ENCODE results near the gene PELI2. TPM values are rescaled to one million over a fixed set of nuclear protein-coding genes. Genes with fewer than 3 reads are reported as not detected.
"Not testable (repeated sequence)": the region's sequence is repeated elsewhere in the genome, so short reads cannot be mapped to it uniquely, and the experiment has no call there.

The PELI2 gene
- total RNA-seq, 1 experiment from 2014 or later = 23.5 TPM

DNA sequence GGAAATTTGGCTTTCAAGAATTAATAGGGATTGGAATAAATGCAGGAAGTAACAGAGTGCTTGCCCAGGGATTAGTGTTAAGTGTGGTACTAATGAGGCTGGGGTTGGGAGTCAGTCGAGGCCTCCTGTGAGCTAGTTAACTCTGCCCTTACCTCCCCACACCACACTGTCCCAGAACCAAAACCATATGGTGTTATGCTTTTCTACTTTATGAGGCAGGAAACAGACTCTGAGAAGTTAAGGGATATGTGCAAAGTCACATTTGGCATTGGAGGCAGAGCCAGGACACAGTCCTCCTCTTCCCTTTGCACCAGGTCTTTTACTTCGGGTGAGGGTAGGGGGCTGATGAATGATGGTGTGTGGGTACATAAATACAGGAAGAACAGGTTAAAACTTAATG lies 41.9 kb downstream of the PELI2 start:
- H3K27ac Mint-ChIP-seq = peak overlapping the region; percentile 8; the same call in 1 of the 2 replicates
- CTCF ChIA-PET = no interaction called here
- H3K9me3 Mint-ChIP-seq = peaks cover 34% of the 10 kb centered on the region
- peaks cover 20% of the 10 kb centered on the region for H3K36me3 Mint-ChIP-seq
- DNase-seq (ENCODE audit: low spot score) (no peak), ATAC-seq (no peak)
- TF ChIP-seq KAT7 (CRISPR knock-in tag; IDR thresholded peaks at IDR 0.05; ENCODE audit: borderline replicate concordance) (no peak), ZBTB21 (CRISPR knock-in tag; IDR thresholded peaks at IDR 0.05; ENCODE audit: borderline replicate concordance) (no peak), CREM (CRISPR knock-in tag; IDR thresholded peaks at IDR 0.05) (no peak), HMGA2 (CRISPR knock-in tag; IDR thresholded peaks at IDR 0.05) (no peak), TP53 (CRISPR knock-in tag; IDR thresholded peaks at IDR 0.05) (no peak), SMAD3 (CRISPR knock-in tag; IDR thresholded peaks at IDR 0.05; ENCODE audit: borderline replicate concordance) (no peak), ELF4 (CRISPR knock-in tag; IDR thresholded peaks at IDR 0.05; ENCODE audit: low read depth) (no peak), ZNF671 (CRISPR knock-in tag; IDR thresholded peaks at IDR 0.05) (no peak), CREB1 (CRISPR knock-in tag; IDR thresholded peaks at IDR 0.05) (no peak), NR1H2 (CRISPR knock-in tag; IDR thresholded peaks at IDR 0.05) (no peak)
- TF ChIP-seq, protein P1, sequence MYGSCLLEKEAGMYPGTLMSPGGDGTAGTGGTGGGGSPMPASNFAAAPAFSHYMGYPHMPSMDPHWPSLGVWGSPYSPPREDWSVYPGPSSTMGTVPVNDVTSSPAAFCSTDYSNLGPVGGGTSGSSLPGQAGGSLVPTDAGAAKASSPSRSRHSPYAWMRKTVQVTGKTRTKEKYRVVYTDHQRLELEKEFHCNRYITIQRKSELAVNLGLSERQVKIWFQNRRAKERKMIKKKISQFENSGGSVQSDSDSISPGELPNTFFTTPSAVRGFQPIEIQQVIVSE (CRISPR knock-in tag; IDR thresholded peaks at IDR 0.05; ENCODE audit: borderline replicate concordance) = no peak
- TF ChIP-seq, protein P2, sequence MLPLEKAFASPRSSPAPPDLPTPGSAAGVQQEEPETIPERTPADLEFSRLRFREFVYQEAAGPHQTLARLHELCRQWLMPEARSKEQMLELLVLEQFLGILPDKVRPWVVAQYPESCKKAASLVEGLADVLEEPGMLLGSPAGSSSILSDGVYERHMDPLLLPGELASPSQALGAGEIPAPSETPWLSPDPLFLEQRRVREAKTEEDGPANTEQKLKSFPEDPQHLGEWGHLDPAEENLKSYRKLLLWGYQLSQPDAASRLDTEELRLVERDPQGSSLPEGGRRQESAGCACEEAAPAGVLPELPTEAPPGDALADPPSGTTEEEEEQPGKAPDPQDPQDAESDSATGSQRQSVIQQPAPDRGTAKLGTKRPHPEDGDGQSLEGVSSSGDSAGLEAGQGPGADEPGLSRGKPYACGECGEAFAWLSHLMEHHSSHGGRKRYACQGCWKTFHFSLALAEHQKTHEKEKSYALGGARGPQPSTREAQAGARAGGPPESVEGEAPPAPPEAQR (CRISPR knock-in tag; IDR thresholded peaks at IDR 0.05) = no peak
- TF ChIP-seq, protein P3, sequence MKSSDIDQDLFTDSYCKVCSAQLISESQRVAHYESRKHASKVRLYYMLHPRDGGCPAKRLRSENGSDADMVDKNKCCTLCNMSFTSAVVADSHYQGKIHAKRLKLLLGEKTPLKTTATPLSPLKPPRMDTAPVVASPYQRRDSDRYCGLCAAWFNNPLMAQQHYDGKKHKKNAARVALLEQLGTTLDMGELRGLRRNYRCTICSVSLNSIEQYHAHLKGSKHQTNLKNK (CRISPR knock-in tag; IDR thresholded peaks at IDR 0.05) = no peak
- H3K27me3 Mint-ChIP-seq (ENCODE audit: low read depth) = no peaks in the 10 kb centered on the region
- H3K4me3 Mint-ChIP-seq = no peak overlapping the region
- POLR2A ChIA-PET = interaction anchor here (0.6 kb wide), 1 partner anchor 54 kb away, joined by 6 read pairs; no protein-coding TSS in a partner anchor
- peaks cover 11% of the 10 kb centered on the region for H3K4me1 Mint-ChIP-seq

DNA sequence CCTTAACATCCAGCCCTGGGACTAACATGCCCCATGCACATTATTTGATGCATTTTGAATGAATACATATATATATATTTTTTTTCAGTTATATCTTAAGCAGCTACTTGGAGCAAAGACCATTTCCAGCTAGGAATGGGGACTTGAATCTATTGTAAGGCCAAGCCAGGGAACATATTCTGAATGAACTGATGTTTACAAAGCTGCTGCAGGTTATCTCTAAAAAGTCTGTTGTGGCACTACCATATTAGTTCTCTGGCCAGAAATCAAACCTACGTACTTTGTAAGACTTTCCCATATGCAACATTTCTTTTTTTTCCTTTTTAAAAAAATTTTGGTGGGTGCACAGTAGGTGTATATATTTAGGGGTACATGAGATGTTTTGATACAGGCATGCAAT lies 43.4 kb downstream of the PELI2 start:
- Mint-ChIP-seq H3K36me3 (peaks cover 33% of the 10 kb centered on the region), H3K27me3 (ENCODE audit: low read depth) (no peaks in the 10 kb centered on the region), H3K4me1 (peaks cover 11% of the 10 kb centered on the region), H3K27ac (no peak overlapping the region), H3K4me3 (no peak overlapping the region), H3K9me3 (peaks cover 50% of the 10 kb centered on the region)
- TF ChIP-seq NFE2L1 (CRISPR knock-in tag; IDR thresholded peaks at IDR 0.05) (no peak), CREM (CRISPR knock-in tag; IDR thresholded peaks at IDR 0.05) (no peak)
- TF ChIP-seq, protein P2 (CRISPR knock-in tag; IDR thresholded peaks at IDR 0.05) = no peak
- ChIA-PET CTCF (no interaction called here), POLR2A (no interaction called here)
- no peak for ATAC-seq
- DNase-seq (ENCODE audit: low spot score) = no peak

DNA sequence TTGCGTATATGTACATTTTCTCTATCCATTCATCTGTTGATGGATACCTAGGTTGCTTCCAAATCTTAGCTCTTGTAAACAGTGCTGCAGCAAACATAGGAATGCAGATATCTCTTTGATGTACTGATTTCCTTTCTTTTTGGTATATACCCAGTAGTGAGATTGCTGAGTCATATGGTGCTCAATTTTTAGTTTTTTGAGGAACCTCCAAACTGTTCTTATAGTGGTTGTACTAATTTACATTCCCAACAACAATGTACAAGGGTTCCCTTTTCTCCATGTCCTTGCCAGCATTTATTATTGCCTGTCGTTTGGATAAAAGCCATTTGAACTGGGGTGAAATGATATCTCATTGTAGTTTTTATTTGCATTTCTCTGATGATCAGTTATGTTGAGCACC lies 44.3 kb downstream of the PELI2 start:
- Mint-ChIP-seq H3K27ac (no peak overlapping the region), H3K9me3 (peaks cover 58% of the 10 kb centered on the region), H3K36me3 (peaks cover 38% of the 10 kb centered on the region), H3K4me1 (peaks cover 11% of the 10 kb centered on the region), H3K27me3 (ENCODE audit: low read depth) (no peaks in the 10 kb centered on the region), H3K4me3 (no peak overlapping the region)
- TF ChIP-seq ZNF416 (CRISPR knock-in tag; IDR thresholded peaks at IDR 0.05) = no peak
- DNase-seq (ENCODE audit: low spot score) (no peak), ATAC-seq (no peak)
- CTCF ChIA-PET = no interaction called here
- POLR2A ChIA-PET = no interaction called here

DNA sequence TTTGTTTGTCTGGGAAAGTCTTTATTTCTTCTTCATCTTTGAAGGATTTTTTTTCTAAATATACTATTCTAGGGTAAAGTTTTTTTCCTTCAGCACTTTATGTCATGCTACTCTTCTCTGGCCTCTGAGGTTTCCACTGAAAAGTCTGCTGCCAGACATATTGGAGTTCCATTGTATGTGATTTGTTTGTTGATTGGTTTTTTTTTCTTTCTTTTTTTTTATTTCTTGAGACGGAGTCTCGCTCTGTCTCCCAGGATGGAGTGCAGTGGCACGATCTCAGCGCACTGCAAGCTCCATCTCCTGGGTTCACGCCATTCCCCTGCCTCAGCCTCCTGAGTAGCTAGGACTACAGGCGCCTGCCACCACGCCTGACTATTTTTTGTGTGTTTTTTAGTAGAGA lies 48.4 kb downstream of the PELI2 start:
- H3K4me3 Mint-ChIP-seq; H3K4me1 Mint-ChIP-seq; POLR2A ChIA-PET; H3K27ac Mint-ChIP-seq; H3K27me3 Mint-ChIP-seq (ENCODE audit: low read depth); ATAC-seq; DNase-seq (ENCODE audit: low spot score): not testable (repeated sequence)
- CTCF ChIA-PET = interaction anchor here (0.6 kb wide), 1 partner anchor 178 kb away, joined by 3 read pairs; no protein-coding TSS in a partner anchor
- peaks cover 38% of the 10 kb centered on the region for H3K36me3 Mint-ChIP-seq
- H3K9me3 Mint-ChIP-seq = peaks cover 53% of the 10 kb centered on the region

Data from WTC11 (cell line).